ENCODE data around the gene GPC6.

DNA sequence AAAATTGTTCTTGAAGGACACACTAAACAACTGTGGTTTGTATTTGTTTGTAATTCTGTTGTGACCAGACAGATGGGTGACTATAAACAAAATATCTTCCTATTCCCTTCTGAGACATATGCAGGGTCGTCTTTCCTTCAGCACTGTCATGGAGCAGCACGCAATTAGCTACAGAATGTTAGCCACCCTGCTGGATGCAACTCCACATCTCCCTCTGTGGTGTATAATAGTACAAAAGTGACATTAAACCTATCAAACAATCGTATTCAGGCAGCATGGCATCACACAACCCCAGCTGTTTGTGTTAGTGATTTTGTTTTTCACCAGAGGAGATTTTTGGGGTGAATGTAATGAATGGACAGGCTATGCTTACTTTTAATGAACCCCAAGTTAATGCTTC, 146.2 kb downstream of the GPC6 start:
- TF ChIP-seq, protein P1, sequence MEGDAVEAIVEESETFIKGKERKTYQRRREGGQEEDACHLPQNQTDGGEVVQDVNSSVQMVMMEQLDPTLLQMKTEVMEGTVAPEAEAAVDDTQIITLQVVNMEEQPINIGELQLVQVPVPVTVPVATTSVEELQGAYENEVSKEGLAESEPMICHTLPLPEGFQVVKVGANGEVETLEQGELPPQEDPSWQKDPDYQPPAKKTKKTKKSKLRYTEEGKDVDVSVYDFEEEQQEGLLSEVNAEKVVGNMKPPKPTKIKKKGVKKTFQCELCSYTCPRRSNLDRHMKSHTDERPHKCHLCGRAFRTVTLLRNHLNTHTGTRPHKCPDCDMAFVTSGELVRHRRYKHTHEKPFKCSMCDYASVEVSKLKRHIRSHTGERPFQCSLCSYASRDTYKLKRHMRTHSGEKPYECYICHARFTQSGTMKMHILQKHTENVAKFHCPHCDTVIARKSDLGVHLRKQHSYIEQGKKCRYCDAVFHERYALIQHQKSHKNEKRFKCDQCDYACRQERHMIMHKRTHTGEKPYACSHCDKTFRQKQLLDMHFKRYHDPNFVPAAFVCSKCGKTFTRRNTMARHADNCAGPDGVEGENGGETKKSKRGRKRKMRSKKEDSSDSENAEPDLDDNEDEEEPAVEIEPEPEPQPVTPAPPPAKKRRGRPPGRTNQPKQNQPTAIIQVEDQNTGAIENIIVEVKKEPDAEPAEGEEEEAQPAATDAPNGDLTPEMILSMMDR (IDR thresholded peaks at IDR 0.05): no peak
- TF ChIP-seq POLR2A (IDR thresholded peaks at IDR 0.05) (no peak), POLR2AphosphoS5 (IDR thresholded peaks at IDR 0.05) (no peak)

All from suprapubic skin (tissue), 4 donors.